GM19438 (cell line): ENCODE measurements around the gene DDIAS.
A peak's percentile ranks its signal among the peaks of the same experiment; 100 is the strongest.
"Not testable (repeated sequence)": the region's sequence is repeated elsewhere in the genome, so short reads cannot be mapped to it uniquely, and the experiment has no call there.

Source experiments
- ATAC-seq: cut with Tn5 transposase; IDR thresholded peaks from one replicate; pipeline ENCODE4 v1.9.1; 2021; ENCODE audit warnings: low read depth; ENCODE audit not compliant: unreplicated experiment

The DDIAS gene

GRCh38 chr11:82889133-82890001 is 12.2 kb upstream of the DDIAS start:
- no peak for ATAC-seq

GRCh38 chr11:82890002-82890341 is 11.6 kb upstream of the DDIAS start:
- ATAC-seq = no peak

- ATAC-seq = no peak
Observed at GRCh38 chr11:82890936-82891335, 10.6 kb upstream of the DDIAS start.

GRCh38 chr11:82892611-82893169 is 8.8 kb upstream of the DDIAS start:
- no peak for ATAC-seq

GRCh38 chr11:82895437-82896091 is 6.0 kb upstream of the DDIAS start:
- no peak for ATAC-seq

GRCh38 chr11:82896183-82896582 is 5.4 kb upstream of the DDIAS start:
- ATAC-seq = no peak

GRCh38 chr11:82898241-82898640 is 3.3 kb upstream of the DDIAS start:
- no peak for ATAC-seq

- ATAC-seq = no peak
Observed at GRCh38 chr11:82899186-82899820, 2.2 kb upstream of the DDIAS start.

- ATAC-seq = peak; percentile 3
Observed at GRCh38 chr11:82899957-82900276, 1.6 kb upstream of the DDIAS start.

- peak; percentile 70 for ATAC-seq
Observed at GRCh38 chr11:82900277-82901164, 1.0 kb upstream of the DDIAS start, which contains the start of gene PRCP. Gene PRCP (minus strand): TSS chr11:82900430. CDS start chr11:82900402, 28 bp downstream.

GRCh38 chr11:82901922-82902485 is 468 bp downstream of the DDIAS start:
- no peak for ATAC-seq

- no peak for ATAC-seq
Observed at GRCh38 chr11:82902880-82903279, 1.3 kb downstream of the DDIAS start.

GRCh38 chr11:82903843-82904586 is 2.5 kb downstream of the DDIAS start:
- no peak for ATAC-seq

GRCh38 chr11:82906236-82906635 is 4.7 kb downstream of the DDIAS start:
- no peak for ATAC-seq

- no peak for ATAC-seq
Observed at GRCh38 chr11:82906931-82907330, 5.4 kb downstream of the DDIAS start.

GRCh38 chr11:82907371-82907770 is 5.8 kb downstream of the DDIAS start:
- no peak for ATAC-seq

GRCh38 chr11:82908311-82908710 is 6.8 kb downstream of the DDIAS start:
- no peak for ATAC-seq

- no peak for ATAC-seq
Observed at GRCh38 chr11:82909015-82909640, 7.6 kb downstream of the DDIAS start.

- not testable (repeated sequence) for ATAC-seq
Observed at GRCh38 chr11:82919786-82920185, 18.2 kb downstream of the DDIAS start.
